Mesothelial cell of epicardium (in vitro differentiated cells): ENCODE data around the gene SESTD1. TPM values are rescaled to one million over a fixed set of nuclear protein-coding genes. Genes with fewer than 3 reads are reported as not detected.

ENCODE experiments used
- DNase-seq, 2 experiments: peaks; one replicate each; pipeline ENCODE4 v3.0.0; 2021; ENCODE audit warnings: low spot score in 2 of 2; ENCODE audit not compliant: unreplicated experiment in 2 of 2
- H3K27ac Mint-ChIP-seq: 2 replicates; pipeline ENCODE4 v1.8.0; 2021; ENCODE audit warnings: mixed read lengths
- H3K27me3 Mint-ChIP-seq: 2 replicates; pipeline ENCODE4 v1.8.0; 2021; ENCODE audit warnings: low read depth, mixed read lengths
- H3K36me3 Mint-ChIP-seq: 2 replicates; pipeline ENCODE4 v1.8.0; 2021; ENCODE audit warnings: mixed read lengths
- H3K4me1 Mint-ChIP-seq: 2 replicates; pipeline ENCODE4 v1.8.0; 2021; ENCODE audit warnings: mixed read lengths
- H3K4me3 Mint-ChIP-seq: 2 replicates; pipeline ENCODE4 v1.8.0; 2021; ENCODE audit warnings: mild to moderate bottlenecking, moderate library complexity, mixed read lengths
- H3K9me3 Mint-ChIP-seq: 2 replicates; pipeline ENCODE4 v1.8.0; 2021; ENCODE audit warnings: mixed read lengths
- total RNA-seq: library from RNA; stranded (reverse); gene quantifications from 3 replicates; pipeline ENCODE4 v1.2.1, GENCODE V29; 2021
- TF ChIP-seq, protein P1 (sequence below): fragments of 200-600 bp; sonication (generic); IDR thresholded peaks from one replicate; pipeline ENCODE4 v1.5.0; 2021; ENCODE audit warnings: antibody characterized with exemption; ENCODE audit not compliant: unreplicated experiment

The SESTD1 gene
- total RNA-seq, 1 donor from 2014 or later, result 56.9 TPM

GRCh38 chr2:179235463-179236108 is 29.0 kb downstream of the SESTD1 start:
- TF ChIP-seq, protein P1, sequence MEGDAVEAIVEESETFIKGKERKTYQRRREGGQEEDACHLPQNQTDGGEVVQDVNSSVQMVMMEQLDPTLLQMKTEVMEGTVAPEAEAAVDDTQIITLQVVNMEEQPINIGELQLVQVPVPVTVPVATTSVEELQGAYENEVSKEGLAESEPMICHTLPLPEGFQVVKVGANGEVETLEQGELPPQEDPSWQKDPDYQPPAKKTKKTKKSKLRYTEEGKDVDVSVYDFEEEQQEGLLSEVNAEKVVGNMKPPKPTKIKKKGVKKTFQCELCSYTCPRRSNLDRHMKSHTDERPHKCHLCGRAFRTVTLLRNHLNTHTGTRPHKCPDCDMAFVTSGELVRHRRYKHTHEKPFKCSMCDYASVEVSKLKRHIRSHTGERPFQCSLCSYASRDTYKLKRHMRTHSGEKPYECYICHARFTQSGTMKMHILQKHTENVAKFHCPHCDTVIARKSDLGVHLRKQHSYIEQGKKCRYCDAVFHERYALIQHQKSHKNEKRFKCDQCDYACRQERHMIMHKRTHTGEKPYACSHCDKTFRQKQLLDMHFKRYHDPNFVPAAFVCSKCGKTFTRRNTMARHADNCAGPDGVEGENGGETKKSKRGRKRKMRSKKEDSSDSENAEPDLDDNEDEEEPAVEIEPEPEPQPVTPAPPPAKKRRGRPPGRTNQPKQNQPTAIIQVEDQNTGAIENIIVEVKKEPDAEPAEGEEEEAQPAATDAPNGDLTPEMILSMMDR, result no peak
- peaks cover 28% of the 10 kb centered on the region for H3K4me1 Mint-ChIP-seq
- no peak for DNase-seq
- peaks cover 6% of the 10 kb centered on the region for H3K9me3 Mint-ChIP-seq
- peaks cover 3% of the 10 kb centered on the region for H3K36me3 Mint-ChIP-seq
- H3K4me3 Mint-ChIP-seq, result no peak overlapping the region
- no peaks in the 10 kb centered on the region for H3K27me3 Mint-ChIP-seq
- H3K27ac Mint-ChIP-seq, result no peak overlapping the region

GRCh38 chr2:179234658-179235240 is 29.9 kb downstream of the SESTD1 start:
- peaks cover 6% of the 10 kb centered on the region for H3K9me3 Mint-ChIP-seq
- H3K4me3 Mint-ChIP-seq, result no peak overlapping the region
- DNase-seq, result no peak
- no peak overlapping the region for H3K27ac Mint-ChIP-seq
- H3K27me3 Mint-ChIP-seq, result no peaks in the 10 kb centered on the region
- H3K36me3 Mint-ChIP-seq, result peaks cover 3% of the 10 kb centered on the region
- H3K4me1 Mint-ChIP-seq, result peaks cover 21% of the 10 kb centered on the region
- TF ChIP-seq, protein P1, result no peak

- Mint-ChIP-seq H3K27me3 (no peaks in the 10 kb centered on the region), H3K4me1 (peaks cover 13% of the 10 kb centered on the region), H3K9me3 (peaks cover 6% of the 10 kb centered on the region), H3K27ac (no peak overlapping the region), H3K4me3 (no peak overlapping the region), H3K36me3 (peaks cover 5% of the 10 kb centered on the region)
- DNase-seq, result no peak
- TF ChIP-seq, protein P1, result no peak
Observed at GRCh38 chr2:179233626-179234430, 30.8 kb downstream of the SESTD1 start.

- H3K27ac Mint-ChIP-seq, result no peak overlapping the region
Observed at GRCh38 chr2:179233083-179233490, 31.5 kb downstream of the SESTD1 start.

GRCh38 chr2:179226961-179227259 is 37.7 kb downstream of the SESTD1 start:
- no peak for DNase-seq
- Mint-ChIP-seq H3K27me3 (no peaks in the 10 kb centered on the region), H3K4me3 (no peak overlapping the region), H3K36me3 (peaks cover 2% of the 10 kb centered on the region), H3K4me1 (peaks cover 3% of the 10 kb centered on the region), H3K27ac (no peak overlapping the region), H3K9me3 (no peaks in the 10 kb centered on the region)
- TF ChIP-seq, protein P1, result no peak

More at GRCh38 chr2:179233083-179233490, 31.5 kb downstream of the SESTD1 start:
- no peaks in the 10 kb centered on the region for H3K27me3 Mint-ChIP-seq
- peaks cover 5% of the 10 kb centered on the region for H3K36me3 Mint-ChIP-seq
- DNase-seq, result no peak
- no peak overlapping the region for H3K4me3 Mint-ChIP-seq
- peaks cover 6% of the 10 kb centered on the region for H3K9me3 Mint-ChIP-seq
- peaks cover 7% of the 10 kb centered on the region for H3K4me1 Mint-ChIP-seq
- TF ChIP-seq, protein P1, result no peak
